Fibroblast of lung (primary cell): ENCODE results near the gene MRE11. TPM values are rescaled to one million over a fixed set of nuclear protein-coding genes. Genes with fewer than 3 reads are reported as not detected.

Experiments used
- DNase-seq, 2 donors: peaks; one replicate each; pipeline versions ENCODE4 v3.0.0 to v3.0.0-alpha.2; 2010; ENCODE audit warnings: low read depth in 2 of 2
- H2AFZ ChIP-seq: 2 replicates; pipeline ENCODE4 v1.5.1; 2012; ENCODE audit warnings: low read length, control low read depth, inconsistent platforms
- H3K27ac ChIP-seq: 2 replicates; pipeline ENCODE4 v1.5.1; 2011; ENCODE audit warnings: low read length, control low read depth; ENCODE audit not compliant: insufficient read depth
- H3K27me3 ChIP-seq: 2 replicates; pipeline ENCODE4 v1.5.1; 2011; ENCODE audit warnings: mild to moderate bottlenecking, low read length; ENCODE audit not compliant: control insufficient read depth, insufficient read depth
- H3K36me3 ChIP-seq: 2 replicates; pipeline ENCODE4 v1.5.1; 2011; ENCODE audit warnings: low read length; ENCODE audit not compliant: control insufficient read depth, insufficient read depth
- H3K4me1 ChIP-seq: 2 replicates; pipeline ENCODE4 v1.5.1; 2011; ENCODE audit warnings: low read length; ENCODE audit not compliant: control insufficient read depth, insufficient read depth; ENCODE audit errors: extremely low read depth
- H3K4me2 ChIP-seq: 2 replicates; pipeline ENCODE4 v1.5.1; 2011; ENCODE audit warnings: low read length, control low read depth; ENCODE audit not compliant: insufficient read depth; ENCODE audit errors: extremely low read depth
- H3K4me3 ChIP-seq, 4 experiments: fragments of 200-600 bp in 1 of 4; sonication (generic) in 1 of 4; replicated peaks in 1 of 4; 2 replicates each; pipeline ENCODE4 v1.5.1; 2011 to 2016; ENCODE audit warnings: low read length in 4 of 4, low read depth in 3 of 4, mild to moderate bottlenecking in 3 of 4, control low read depth in 2 of 4, inconsistent platforms in 1 of 4, mixed read lengths in 1 of 4; ENCODE audit not compliant: insufficient read depth in 1 of 4; ENCODE audit errors: control extremely low read depth in 1 of 4
- H3K79me2 ChIP-seq: 2 replicates; pipeline ENCODE4 v1.5.1; 2012; ENCODE audit warnings: mild to moderate bottlenecking, low read length, inconsistent platforms; ENCODE audit not compliant: control insufficient read depth, insufficient read depth
- H3K9ac ChIP-seq: 2 replicates; pipeline ENCODE4 v1.5.1; 2011; ENCODE audit warnings: mild to moderate bottlenecking, low read length, control low read depth; ENCODE audit not compliant: insufficient read depth
- H3K9me3 ChIP-seq: 2 replicates; pipeline ENCODE4 v1.5.1; 2012; ENCODE audit warnings: low read depth, low read length; ENCODE audit not compliant: control insufficient read depth, insufficient read depth
- H4K20me1 ChIP-seq: 2 replicates; pipeline ENCODE4 v1.5.1; 2011; ENCODE audit warnings: low read length; ENCODE audit not compliant: control insufficient read depth, insufficient read depth; ENCODE audit errors: extremely low read depth
- CTCF ChIP-seq, 2 donors: IDR thresholded peaks in 1 of 2; conservative IDR thresholded peaks in 1 of 2; 1 replicate in 1 of 2; 2 replicates in 1 of 2; pipeline ENCODE4 v1.5.1; 2011 to 2012; ENCODE audit warnings: low read length in 2 of 2, control low read depth in 1 of 2, inconsistent platforms in 1 of 2, low read depth in 1 of 2, mild to moderate bottlenecking in 1 of 2
- EZH2 ChIP-seq: IDR thresholded peaks from 2 replicates; pipeline ENCODE4 v1.5.1; 2012; ENCODE audit warnings: low read length, control low read depth, mild to moderate bottlenecking; ENCODE audit errors: missing control alignments
- polyA plus RNA-seq, 2 donors: library from polyadenylated mRNA; depleted of rRNA in 1 of 2; stranded (reverse) in 1 of 2; unstranded in 1 of 2; fragments of >200 nt; gene quantifications; 2 replicates each; pipeline ENCODE4 v1.2.1, GENCODE V29; 2011 to 2012; ENCODE audit warnings: missing spikeins in 1 of 2
- total RNA-seq: library from RNA; depleted of rRNA; stranded (reverse); fragments of >200 nt; gene quantifications from 2 replicates; pipeline ENCODE4 v1.2.1, GENCODE V29; 2014

The MRE11 gene
- total and polyA plus RNA-seq, 2 donors (not counting 1 experiment from before 2014, with no cell fraction given) = 6.9 to 7.4 TPM

- TF ChIP-seq EZH2 = no peak
- TF ChIP-seq CTCF (conservative IDR thresholded peaks at IDR 0.05 in 1 of 2, IDR thresholded peaks at IDR 0.05 in 1 of 2; ENCODE audit: low read depth in 1 of 2, low read length in 2 of 2) = no peak
- no peak for DNase-seq
- H3K4me1 ChIP-seq = peaks cover 9% of the 10 kb centered on the region
- no peaks in the 10 kb centered on the region for H3K79me2 ChIP-seq
- H3K4me3 ChIP-seq = no peak overlapping the region
- no peaks in the 10 kb centered on the region for H3K9me3 ChIP-seq
- no peak overlapping the region for H2AFZ ChIP-seq
- H3K27me3 ChIP-seq = no peaks in the 10 kb centered on the region
- peak overlapping the region; percentile 3 for H3K4me2 ChIP-seq
- peak overlapping the region; percentile 44 for H3K27ac ChIP-seq
- H3K36me3 ChIP-seq = no peaks in the 10 kb centered on the region
- no peaks in the 10 kb centered on the region for H4K20me1 ChIP-seq
- no peak overlapping the region for H3K9ac ChIP-seq
Measured at GRCh38 chr11:94449029-94449428, 44.6 kb downstream of the MRE11 start.

DNA sequence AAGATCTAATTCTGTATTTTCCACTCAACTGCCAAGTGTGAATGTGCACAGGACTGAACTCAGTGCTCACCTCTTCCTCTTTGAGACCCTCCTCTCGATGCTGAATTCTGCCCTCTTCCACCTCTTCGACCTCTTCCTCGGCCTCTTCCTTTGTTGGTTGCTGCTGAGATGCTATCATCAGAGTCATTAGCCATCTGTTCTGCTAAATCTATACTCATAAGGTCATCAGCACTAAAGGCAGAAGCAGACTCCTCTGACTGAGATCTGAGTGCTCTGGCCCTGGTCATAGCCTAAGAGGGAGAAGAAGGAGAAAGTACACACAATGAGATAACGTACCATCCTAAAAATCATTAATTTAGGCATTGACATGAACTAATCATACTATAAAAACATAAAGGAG, 46.5 kb downstream of the MRE11 start:
- Histone ChIP-seq H3K9ac (no peak overlapping the region), H3K4me2 (no peak overlapping the region)
- DNase-seq = no peak

GRCh38 chr11:94445641-94446040, 48.0 kb downstream of the MRE11 start:
- no peaks in the 10 kb centered on the region for H4K20me1 ChIP-seq
- H2AFZ ChIP-seq = no peak overlapping the region
- no peaks in the 10 kb centered on the region for H3K9me3 ChIP-seq
- H3K27ac ChIP-seq = no peak overlapping the region
- DNase-seq = no peak
- H3K36me3 ChIP-seq = no peaks in the 10 kb centered on the region
- no peak for TF ChIP-seq EZH2
- no peak for TF ChIP-seq CTCF (conservative IDR thresholded peaks at IDR 0.05 in 1 of 2, IDR thresholded peaks at IDR 0.05 in 1 of 2; ENCODE audit: low read depth in 1 of 2, low read length in 2 of 2)
- no peak overlapping the region for H3K4me3 ChIP-seq
- no peaks in the 10 kb centered on the region for H3K27me3 ChIP-seq
- no peak overlapping the region for H3K9ac ChIP-seq
- peaks cover 9% of the 10 kb centered on the region for H3K4me1 ChIP-seq
- H3K79me2 ChIP-seq = no peaks in the 10 kb centered on the region
- H3K4me2 ChIP-seq = no peak overlapping the region

More for the DNA sequence above, 46.5 kb downstream of the MRE11 start:
- Histone ChIP-seq H3K36me3 (no peaks in the 10 kb centered on the region), H3K4me3 (no peak overlapping the region), H3K27ac (no peak overlapping the region), H3K9me3 (no peaks in the 10 kb centered on the region), H3K4me1 (peaks cover 9% of the 10 kb centered on the region), H2AFZ (no peak overlapping the region), H3K79me2 (no peaks in the 10 kb centered on the region), H3K27me3 (no peaks in the 10 kb centered on the region), H4K20me1 (no peaks in the 10 kb centered on the region)
- TF ChIP-seq CTCF (conservative IDR thresholded peaks at IDR 0.05 in 1 of 2, IDR thresholded peaks at IDR 0.05 in 1 of 2; ENCODE audit: low read depth in 1 of 2, low read length in 2 of 2) (no peak), EZH2 (no peak)
